ENCODE results near the gene ANXA4. TPM values are rescaled to one million over a fixed set of nuclear protein-coding genes. Genes with fewer than 3 reads are reported as not detected.
"Not testable (repeated sequence)": the region's sequence is repeated elsewhere in the genome, so short reads cannot be mapped to it uniquely, and the experiment has no call there.

ANXA4 gene
- total RNA-seq, 1 donor from 2014 or later, result 29.1 TPM

- TF ChIP-seq, protein P1, sequence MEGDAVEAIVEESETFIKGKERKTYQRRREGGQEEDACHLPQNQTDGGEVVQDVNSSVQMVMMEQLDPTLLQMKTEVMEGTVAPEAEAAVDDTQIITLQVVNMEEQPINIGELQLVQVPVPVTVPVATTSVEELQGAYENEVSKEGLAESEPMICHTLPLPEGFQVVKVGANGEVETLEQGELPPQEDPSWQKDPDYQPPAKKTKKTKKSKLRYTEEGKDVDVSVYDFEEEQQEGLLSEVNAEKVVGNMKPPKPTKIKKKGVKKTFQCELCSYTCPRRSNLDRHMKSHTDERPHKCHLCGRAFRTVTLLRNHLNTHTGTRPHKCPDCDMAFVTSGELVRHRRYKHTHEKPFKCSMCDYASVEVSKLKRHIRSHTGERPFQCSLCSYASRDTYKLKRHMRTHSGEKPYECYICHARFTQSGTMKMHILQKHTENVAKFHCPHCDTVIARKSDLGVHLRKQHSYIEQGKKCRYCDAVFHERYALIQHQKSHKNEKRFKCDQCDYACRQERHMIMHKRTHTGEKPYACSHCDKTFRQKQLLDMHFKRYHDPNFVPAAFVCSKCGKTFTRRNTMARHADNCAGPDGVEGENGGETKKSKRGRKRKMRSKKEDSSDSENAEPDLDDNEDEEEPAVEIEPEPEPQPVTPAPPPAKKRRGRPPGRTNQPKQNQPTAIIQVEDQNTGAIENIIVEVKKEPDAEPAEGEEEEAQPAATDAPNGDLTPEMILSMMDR (IDR thresholded peaks at IDR 0.05), result no peak
- H3K27me3 ChIP-seq, result no peaks in the 10 kb centered on the region
- intact Hi-C loops (cut with DNase I), result no loop called here
Measured at GRCh38 chr2:69735686-69736085, 6.2 kb upstream of the ANXA4 start.

DNA sequence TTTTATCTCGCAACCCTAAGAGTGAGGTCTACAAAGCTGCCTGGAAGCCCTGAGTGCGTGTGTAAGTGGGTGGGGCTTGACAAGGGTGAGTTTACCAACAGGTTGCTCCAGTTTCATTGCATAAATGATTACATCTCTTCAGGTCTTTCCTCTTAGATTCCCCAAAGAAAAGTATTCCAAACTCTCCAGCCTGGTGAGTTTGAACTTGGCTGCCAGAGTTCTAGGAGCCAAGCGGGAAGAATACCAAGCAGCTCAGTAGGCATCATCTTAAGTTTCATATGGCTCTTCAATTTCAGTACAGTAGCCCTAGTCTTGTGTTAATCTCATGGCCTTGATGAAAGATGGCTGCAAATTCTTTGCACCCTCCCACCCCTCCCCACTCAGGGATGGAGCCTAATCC, 3.8 kb upstream of the ANXA4 start:
- H3K36me3 ChIP-seq; intact Hi-C loops (cut with DNase I); H3K9me3 ChIP-seq; H3K27ac ChIP-seq; H3K27me3 ChIP-seq; H3K4me1 ChIP-seq; DNase-seq (ENCODE audit: low spot score in 2 of 2); H3K4me3 ChIP-seq: not testable (repeated sequence)

More at GRCh38 chr2:69735686-69736085, 6.2 kb upstream of the ANXA4 start:
- no peak overlapping the region for H3K27ac ChIP-seq
- no peak overlapping the region for H3K4me3 ChIP-seq
- H3K9me3 ChIP-seq, result no peaks in the 10 kb centered on the region
- H3K4me1 ChIP-seq, result peaks cover 0 to 4% of the 10 kb centered on the region in 2 donors
- DNase-seq (ENCODE audit: low spot score in 2 of 2), result no peak
- H3K36me3 ChIP-seq, result no peaks in the 10 kb centered on the region

- H3K4me1 ChIP-seq, result peaks cover 0 to 16% of the 10 kb centered on the region in 2 donors
- peak overlapping the region; percentile 92 to 97 for H3K27ac ChIP-seq
- no peaks in the 10 kb centered on the region for H3K27me3 ChIP-seq
- no peaks in the 10 kb centered on the region for H3K36me3 ChIP-seq
- H3K9me3 ChIP-seq, result no peaks in the 10 kb centered on the region
- TF ChIP-seq, protein P1 (IDR thresholded peaks at IDR 0.05), result no peak
- intact Hi-C loops (cut with DNase I), result loop anchor here (5.0 kb wide), 1 partner anchor 77 kb away; no protein-coding TSS in a partner anchor
- no peak for DNase-seq (ENCODE audit: low spot score in 2 of 2)
- peak overlapping the region; percentile 94 to 99 for H3K4me3 ChIP-seq
Measured at GRCh38 chr2:69740502-69740951, 1.4 kb upstream of the ANXA4 start.

DNA sequence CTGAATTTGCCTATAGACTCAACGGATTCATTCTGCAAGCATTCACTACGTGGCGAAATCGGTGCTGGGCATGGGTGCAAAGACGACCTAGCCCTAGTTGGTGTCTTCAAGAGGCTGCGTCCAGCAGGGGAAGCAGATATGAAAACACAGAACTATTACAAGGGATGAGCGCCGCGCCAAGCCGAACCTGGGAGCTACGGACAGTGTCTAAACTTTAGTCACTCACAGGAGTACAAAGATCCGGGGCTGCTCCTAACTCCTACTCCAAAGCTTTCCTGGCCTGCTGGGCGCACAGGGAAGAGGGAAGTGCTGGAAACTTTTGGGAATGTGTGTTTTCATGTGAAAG, 732 bp upstream of the ANXA4 start:
- peaks cover 0 to 16% of the 10 kb centered on the region in 2 donors for H3K4me1 ChIP-seq
- H3K9me3 ChIP-seq, result no peaks in the 10 kb centered on the region
- intact Hi-C loops (cut with DNase I), result loop anchor here (5.0 kb wide), 1 partner anchor 76 kb away; no protein-coding TSS in a partner anchor
- no peaks in the 10 kb centered on the region for H3K27me3 ChIP-seq
- H3K36me3 ChIP-seq, result no peaks in the 10 kb centered on the region
- peak overlapping the region; percentile 92 to 97 for H3K27ac ChIP-seq
- H3K4me3 ChIP-seq, result peak overlapping the region; percentile 94 to 99
- TF ChIP-seq, protein P1 (IDR thresholded peaks at IDR 0.05), result no peak
- DNase-seq (ENCODE audit: low spot score in 2 of 2), result peak in 1 of 2 donors; percentile 82

GRCh38 chr2:69742322-69742952, 503 bp downstream of the ANXA4 start:
- Histone ChIP-seq H3K4me1 (peaks cover 0 to 16% of the 10 kb centered on the region in 2 donors), H3K9me3 (no peaks in the 10 kb centered on the region), H3K36me3 (peaks cover 0 to 3% of the 10 kb centered on the region in 2 donors), H3K4me3 (peak overlapping the region; percentile 94 to 99), H3K27me3 (no peaks in the 10 kb centered on the region), H3K27ac (peak overlapping the region; percentile 92 to 97)
- DNase-seq (ENCODE audit: low spot score in 2 of 2), result peak in 1 of 2 donors; percentile 74
- intact Hi-C loops (cut with DNase I), result loop anchor here (2.0 to 5.0 kb wide), 2 partner anchors 48 to 75 kb away; no protein-coding TSS in a partner anchor
- TF ChIP-seq, protein P1 (IDR thresholded peaks at IDR 0.05), result no peak

DNA sequence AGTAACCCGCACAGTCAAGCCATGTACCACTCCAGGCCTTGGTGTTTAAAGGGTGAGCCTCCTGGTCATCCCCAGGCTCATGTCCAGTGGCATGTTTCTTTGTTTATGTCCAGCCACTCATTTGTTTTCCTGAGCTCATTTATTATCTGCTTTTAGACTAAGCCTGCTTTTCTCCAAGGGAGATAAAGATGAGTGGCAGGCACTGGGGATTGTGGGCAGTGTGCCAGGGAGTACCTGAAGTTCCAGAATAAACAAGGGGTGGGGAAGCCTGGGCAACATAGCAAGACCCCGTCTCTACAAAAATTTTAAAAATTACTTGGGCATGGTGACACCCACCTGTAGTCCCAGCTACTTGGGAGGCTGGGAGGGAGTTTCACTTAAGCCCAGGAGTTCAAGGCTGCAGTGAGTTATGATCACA, 1.9 kb downstream of the ANXA4 start:
- Histone ChIP-seq H3K27ac (peak overlapping the region in 1 of 2 donors; percentile 92), H3K27me3 (no peaks in the 10 kb centered on the region), H3K4me3 (no peak overlapping the region), H3K9me3 (no peaks in the 10 kb centered on the region), H3K36me3 (peaks cover 0 to 3% of the 10 kb centered on the region in 2 donors), H3K4me1 (peaks cover 0 to 16% of the 10 kb centered on the region in 2 donors)
- no peak for DNase-seq (ENCODE audit: low spot score in 2 of 2)
- TF ChIP-seq, protein P1 (IDR thresholded peaks at IDR 0.05), result no peak
- intact Hi-C loops (cut with DNase I), result loop anchor here (2.0 to 5.0 kb wide), 2 partner anchors 47 to 73 kb away; no protein-coding TSS in a partner anchor
